Measurements from ENCODE around the gene CCL1.
"Not testable (repeated sequence)": the region's sequence is repeated elsewhere in the genome, so short reads cannot be mapped to it uniquely, and the experiment has no call there.

CCL1 gene

GRCh38 chr17:34357398-34357797, 5.6 kb downstream of the CCL1 start:
- DNase-seq = no peak

- DNase-seq = no peak
These were observed 6.8 kb downstream of the CCL1 start, which contains the start of gene CCL13 for GRCh38 chr17:34356194-34356593. Gene CCL13, plus strand, starts transcription at chr17:34356480. Its CDS starts 47 bp downstream, at chr17:34356527.

GRCh38 chr17:34354637-34355036, 8.4 kb downstream of the CCL1 start:
- no peak for DNase-seq

DNA sequence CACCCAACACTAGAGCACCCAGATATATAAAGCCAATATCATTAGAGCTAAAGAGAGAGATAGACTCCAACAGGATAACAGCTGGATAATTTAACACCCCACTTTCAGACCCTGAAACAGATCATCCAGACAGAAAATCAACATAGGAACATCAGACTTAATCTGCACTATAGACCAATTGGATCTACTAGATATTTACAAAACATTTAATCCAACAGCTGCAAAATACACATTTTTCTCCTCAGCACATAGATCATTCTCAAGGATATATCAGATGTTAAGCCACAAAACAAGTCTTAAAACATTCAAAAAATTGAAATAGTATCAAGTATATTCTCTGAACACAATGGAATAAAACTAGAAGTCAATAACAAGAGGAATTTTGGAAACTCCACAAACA, 10.8 kb downstream of the CCL1 start:
- no peak for DNase-seq

DNA sequence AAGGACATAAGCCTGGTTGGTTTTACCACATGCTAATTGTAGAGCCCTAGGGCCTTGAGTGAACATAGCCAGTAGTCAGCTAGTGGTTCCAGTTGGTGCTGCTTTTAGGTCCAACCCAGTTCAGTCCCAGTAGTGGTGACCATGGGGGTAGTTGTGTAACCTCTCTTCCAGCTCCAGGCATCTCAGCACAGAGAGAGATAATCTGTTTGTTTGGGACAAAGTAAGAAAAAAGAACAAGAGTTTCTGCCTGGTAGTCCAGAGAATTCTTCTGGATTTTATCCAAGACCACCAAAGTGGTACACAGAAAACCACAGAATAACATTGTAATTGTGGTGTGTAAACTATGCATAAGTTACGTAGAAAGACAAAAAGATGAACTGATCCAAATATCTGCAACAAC, 11.9 kb downstream of the CCL1 start:
- DNase-seq = no peak

- no peak for DNase-seq
These were observed 13.3 kb downstream of the CCL1 start for GRCh38 chr17:34349751-34350150.

GRCh38 chr17:34347063-34347462, 16.0 kb downstream of the CCL1 start:
- no peak for DNase-seq

- no peak for DNase-seq
These were observed 21.1 kb downstream of the CCL1 start for GRCh38 chr17:34341916-34342315.

- DNase-seq = no peak
These were observed 23.8 kb downstream of the CCL1 start for GRCh38 chr17:34339138-34339770.

GRCh38 chr17:34337701-34338100, 25.3 kb downstream of the CCL1 start:
- DNase-seq = no peak

DNA sequence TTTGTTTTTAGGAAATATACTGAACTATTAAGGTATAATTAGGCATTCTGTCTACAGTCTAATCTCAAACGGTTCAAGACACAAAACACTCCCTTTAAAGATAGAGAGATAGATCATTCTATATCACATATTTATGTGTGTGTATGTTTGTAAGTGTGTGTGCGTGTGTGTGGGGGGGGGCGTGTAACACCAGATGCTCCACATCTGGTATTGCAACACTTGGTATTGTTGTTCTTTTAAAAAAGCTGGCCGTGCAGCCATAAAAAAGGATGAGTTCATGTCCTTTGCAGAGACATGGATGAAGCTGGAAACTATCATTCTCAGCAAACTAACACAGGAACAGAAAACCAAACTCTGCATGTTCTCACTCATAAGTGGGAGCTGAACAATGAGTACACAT, 35.5 kb downstream of the CCL1 start:
- DNase-seq = not testable (repeated sequence)

DNA sequence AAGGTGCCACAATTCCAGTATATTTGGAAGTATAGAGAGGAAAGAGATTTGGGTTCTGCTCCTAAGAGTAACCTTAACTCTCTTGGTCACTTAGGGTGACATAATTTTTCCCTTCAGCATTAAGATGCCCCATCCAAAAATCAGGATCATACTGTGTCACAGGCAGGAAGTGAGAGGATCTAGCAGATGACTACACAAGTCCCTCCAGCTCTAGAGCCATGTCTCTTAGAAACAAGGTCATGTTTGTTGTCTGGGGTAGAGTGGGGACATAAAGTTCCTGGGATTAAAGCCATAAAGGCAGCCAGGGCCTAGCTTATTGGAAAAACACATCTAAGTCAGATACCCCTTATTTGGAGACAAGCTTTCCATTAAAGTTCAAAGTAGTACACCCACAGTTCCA, 41.1 kb downstream of the CCL1 start:
- no peak for DNase-seq

GRCh38 chr17:34319039-34319483, 44.0 kb downstream of the CCL1 start, which contains the start of gene CCL8:
Gene CCL8, plus strand, starts transcription at chr17:34319435. Its CDS starts 67 bp downstream, at chr17:34319502.
- no peak for DNase-seq

DNA sequence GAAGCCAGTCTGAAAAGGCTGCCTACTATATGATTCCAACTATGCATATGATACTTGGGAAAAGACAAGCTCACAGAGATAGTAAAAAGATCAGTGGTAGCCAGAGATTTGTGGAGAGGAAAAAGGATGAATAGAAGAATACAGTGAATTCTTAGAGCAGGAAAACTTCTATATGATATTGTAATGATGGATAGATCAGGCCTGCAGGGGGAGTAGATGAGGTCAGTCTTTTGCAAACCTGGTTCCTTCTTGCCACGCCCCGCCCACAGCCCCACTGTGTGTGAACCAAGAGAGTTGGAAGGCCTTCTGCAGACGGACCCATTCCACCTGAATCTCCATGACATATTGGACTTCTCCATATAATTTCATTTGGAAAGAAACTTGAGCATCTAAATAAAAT, 44.6 kb downstream of the CCL1 start:
- no peak for DNase-seq

DNA sequence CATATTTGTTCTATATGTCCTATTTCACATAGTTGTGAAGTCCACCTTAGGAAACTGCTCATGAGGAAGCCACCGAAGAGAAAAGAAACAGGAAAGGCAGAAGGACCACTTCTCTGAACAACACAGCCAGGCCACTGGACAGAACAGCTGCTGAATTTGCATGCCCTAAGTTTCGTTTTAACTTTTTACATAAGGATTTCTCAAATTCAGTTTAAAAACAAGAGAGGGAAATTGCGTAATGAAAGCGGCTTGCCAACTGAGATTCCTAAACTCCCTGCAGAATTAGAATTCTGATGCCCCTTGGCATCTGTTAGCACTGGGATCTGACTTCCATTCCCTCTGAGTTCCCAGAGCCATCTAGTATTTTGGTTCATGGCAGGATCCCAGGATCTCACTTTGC, 48.8 kb downstream of the CCL1 start:
- DNase-seq = no peak

DNA sequence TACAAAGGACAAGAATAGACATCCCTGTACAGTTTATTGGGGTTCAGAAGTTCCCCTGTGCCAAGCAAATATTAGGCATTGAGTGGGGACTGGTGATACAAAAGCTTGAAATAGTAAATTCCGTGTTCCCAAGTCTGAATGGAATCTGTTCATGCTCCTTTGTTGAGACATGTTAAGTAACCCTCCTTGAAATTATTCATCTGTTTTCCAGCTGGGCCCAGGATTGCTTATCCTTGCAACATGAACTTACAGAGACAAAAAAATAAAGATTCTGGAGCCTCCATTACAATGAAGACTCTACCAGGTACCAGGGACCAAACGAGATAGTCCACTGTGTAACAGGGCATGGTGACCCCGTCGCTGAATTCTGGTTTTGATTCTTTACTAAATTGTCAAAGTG, 49.9 kb downstream of the CCL1 start:
- no peak for DNase-seq

GRCh38 chr17:34312080-34312479, 51.0 kb downstream of the CCL1 start:
- no peak for DNase-seq

DNA sequence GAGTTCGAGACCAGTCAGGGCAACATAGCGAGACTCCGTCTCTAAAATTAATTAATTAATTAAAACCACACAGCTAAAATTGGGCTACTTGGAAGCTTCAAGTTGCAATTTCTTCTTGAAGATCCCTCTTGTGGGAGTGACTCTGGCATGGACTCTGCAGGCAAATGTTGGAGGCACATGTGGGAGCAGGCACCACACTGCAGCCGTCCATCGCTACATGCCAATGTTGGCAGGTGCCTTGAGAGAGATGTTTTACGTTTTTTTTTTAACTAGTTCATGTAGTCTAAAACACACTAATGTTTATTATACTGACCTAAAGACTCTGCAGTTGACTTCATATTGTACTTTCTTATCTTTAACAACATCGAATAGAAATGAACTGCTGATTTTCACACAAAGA, 51.7 kb downstream of the CCL1 start:
- DNase-seq = no peak
